Sciatic nerve (tissue), 2 donors: ENCODE data around the gene FYN. TPM values are rescaled to one million over a fixed set of nuclear protein-coding genes. Genes with fewer than 3 reads are reported as not detected.
"Not testable (repeated sequence)": the region's sequence is repeated elsewhere in the genome, so short reads cannot be mapped to it uniquely, and the experiment has no call there.

Source experiments
- ATAC-seq: fragments of 200-7000 bp; cut with Tn5 transposase; one replicate; pipeline ENCODE4 v1.9.1; 2020; ENCODE audit warnings: mild to moderate bottlenecking, moderate library complexity
- DNase-seq: peaks from one replicate; pipeline ENCODE4 v3.0.0-alpha.2; 2020; ENCODE audit warnings: low spot score
- intact Hi-C: fragments of 100-400 bp; cut with DNase I; formaldehyde crosslinking; loops from one replicate; pipeline ENCODE4 v1.14.2; 2022
- total RNA-seq: library from RNA; stranded (reverse); fragmentation: NEBNext Ultra II Directional; extraction: Animal tissue kit (Norgen Biotek cat#: 25700); gene quantifications from one replicate; pipeline ENCODE4 v1.2.1, GENCODE V29; 2021
- donor health status: DM: no; HTN: no; CAD: no.
- donor health status: DM: no; HTN: no; CAD: no.

FYN gene
- total RNA-seq, 1 donor from 2014 or later: 173 TPM

- DNase-seq (no peak), ATAC-seq (no peak)
- intact Hi-C loops: no loop called here
Measured at GRCh38 chr6:111800259-111800765, 72.9 kb downstream of the FYN start.

- ATAC-seq (no peak), DNase-seq (no peak)
- intact Hi-C loops: no loop called here
Measured at GRCh38 chr6:111799576-111800258, 73.5 kb downstream of the FYN start.

DNA sequence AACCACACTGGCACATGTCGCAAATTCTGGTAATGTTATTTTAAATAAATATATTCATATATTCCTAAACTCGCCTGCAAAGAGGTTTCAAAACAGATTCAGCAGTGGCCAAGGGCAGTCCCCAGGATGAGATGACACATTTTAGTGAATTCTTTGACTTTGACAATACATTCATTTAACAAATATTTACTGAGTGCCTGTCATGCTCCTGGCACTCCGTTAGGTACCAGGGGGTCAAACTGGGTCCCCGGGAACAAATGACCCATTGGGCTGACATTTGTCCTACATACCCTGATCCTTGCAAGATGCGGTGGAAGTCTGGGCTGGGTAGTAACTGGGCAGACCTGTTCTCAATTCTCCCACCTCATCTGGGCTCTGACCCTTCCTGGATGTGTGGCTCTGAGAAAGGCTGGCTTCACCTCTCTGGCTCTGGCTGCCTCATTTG is 74.9 kb downstream of the FYN start:
- intact Hi-C loops: no loop called here
- ATAC-seq (no peak), DNase-seq (no peak)

DNA sequence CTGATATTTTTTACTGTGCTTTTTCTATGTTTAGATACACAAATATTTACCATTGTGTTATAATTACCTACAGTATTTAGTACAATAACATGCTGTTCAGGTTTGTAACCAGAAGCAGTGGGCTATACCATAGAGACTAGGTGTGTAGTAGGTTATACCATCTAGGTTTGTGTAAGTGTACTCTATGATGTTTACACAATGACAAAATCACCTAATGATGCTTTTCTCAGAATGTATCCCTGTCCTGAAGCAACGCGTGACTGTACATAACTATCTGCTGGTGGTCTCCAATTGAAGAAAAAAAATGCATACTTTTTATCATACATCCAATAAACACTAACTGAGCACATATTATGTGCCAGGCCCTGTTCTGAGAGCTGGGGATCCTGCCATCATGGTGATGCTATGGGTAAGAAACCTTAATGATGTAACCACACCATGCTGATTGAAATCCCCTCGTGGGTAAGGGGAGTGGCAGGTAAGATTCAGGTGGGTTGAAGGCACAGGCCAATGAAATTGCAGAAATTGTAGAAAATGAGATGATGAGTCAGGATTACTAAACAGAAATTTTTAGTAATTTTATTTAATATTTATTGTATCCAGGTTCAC is 76.8 kb downstream of the FYN start:
- no peak for DNase-seq
- intact Hi-C loops: no loop called here
- no peak for ATAC-seq

DNA sequence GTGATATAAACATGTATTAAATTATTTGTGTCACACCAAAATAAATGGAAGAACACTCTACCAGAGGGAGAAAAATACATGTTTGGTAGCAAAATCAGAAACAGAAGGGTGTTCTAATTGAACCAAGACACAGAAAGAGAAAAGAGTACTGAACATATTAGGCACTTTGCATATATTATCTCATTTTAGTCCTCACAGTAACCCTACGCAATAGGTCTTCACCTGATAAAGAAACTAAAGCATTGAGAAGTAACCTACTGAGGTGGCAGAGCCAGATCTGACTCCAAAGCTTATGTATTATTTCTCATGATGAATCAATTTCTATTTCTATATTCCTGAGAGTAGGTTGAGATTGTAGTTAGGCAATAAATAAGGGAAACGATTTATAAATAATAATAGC is 77.7 kb downstream of the FYN start:
- no peak for DNase-seq
- no peak for ATAC-seq
- intact Hi-C loops: no loop called here

DNA sequence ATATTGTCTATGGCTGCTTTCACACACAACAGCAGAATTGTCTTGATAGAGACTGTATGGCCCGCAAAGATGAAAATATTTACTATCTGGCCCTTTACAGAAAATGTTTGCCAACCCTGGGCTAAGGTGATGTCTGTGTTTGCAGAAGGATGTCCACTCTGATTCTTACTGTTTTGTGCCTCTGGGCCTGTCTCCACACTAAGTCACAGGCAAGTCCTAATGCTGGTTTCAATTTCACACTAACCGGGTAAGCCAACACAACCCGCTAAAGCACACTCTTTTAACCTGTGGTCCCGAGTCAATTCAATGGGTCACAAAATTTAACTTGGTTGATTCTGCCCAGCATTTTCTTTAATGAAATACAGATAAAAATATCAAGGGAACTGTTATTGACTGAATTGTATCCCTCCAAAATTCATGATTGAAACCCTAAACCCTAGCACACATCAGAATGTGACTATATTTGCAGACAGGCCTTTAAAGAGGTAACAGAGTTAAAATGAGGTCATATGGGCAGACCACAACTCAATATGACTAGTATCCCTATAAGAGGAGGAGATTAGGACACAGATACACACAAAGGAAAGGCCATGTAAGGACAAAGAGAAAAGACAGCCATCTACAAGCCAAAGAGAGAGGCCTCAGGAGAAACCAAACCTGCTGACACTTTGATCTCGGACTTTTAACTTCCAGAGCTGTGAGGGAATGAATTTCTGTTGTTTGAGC is 78.4 kb downstream of the FYN start:
- no peak for DNase-seq
- ATAC-seq: no peak

GRCh38 chr6:111794300-111794699 is 79.0 kb downstream of the FYN start:
- no peak for ATAC-seq
- intact Hi-C loops: no loop called here
- DNase-seq: no peak

More for the DNA sequence above, 78.4 kb downstream of the FYN start:
- intact Hi-C loops: no loop called here

- ATAC-seq (no peak), DNase-seq (no peak)
- intact Hi-C loops: no loop called here
Measured at GRCh38 chr6:111793711-111794111, 79.5 kb downstream of the FYN start.

- DNase-seq: no peak
- no peak for ATAC-seq
- intact Hi-C loops: no loop called here
Measured at GRCh38 chr6:111792914-111793700, 80.1 kb downstream of the FYN start.

DNA sequence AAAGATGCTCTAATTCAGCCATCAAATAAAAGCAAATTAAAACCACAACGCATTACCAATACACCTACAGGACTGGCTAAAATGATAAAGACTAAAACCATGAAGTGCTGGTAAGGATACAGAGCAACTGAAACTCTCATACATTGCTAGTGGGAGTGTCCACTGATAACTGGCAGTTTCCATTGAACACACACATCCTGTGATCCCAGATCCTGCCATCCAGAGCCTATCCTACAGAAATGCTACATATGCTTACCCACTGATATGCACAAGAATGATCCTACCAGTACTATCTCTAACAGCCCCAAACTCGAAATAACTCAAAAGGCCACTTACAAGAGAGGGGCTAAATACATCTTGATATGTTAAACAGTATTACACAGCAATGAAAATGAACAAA is 81.0 kb downstream of the FYN start:
- intact Hi-C loops: no loop called here
- ATAC-seq: no peak

GRCh38 chr6:111791415-111791814 is 81.8 kb downstream of the FYN start:
- ATAC-seq: no peak

More for the DNA sequence above, 81.0 kb downstream of the FYN start:
- no peak for DNase-seq

DNA sequence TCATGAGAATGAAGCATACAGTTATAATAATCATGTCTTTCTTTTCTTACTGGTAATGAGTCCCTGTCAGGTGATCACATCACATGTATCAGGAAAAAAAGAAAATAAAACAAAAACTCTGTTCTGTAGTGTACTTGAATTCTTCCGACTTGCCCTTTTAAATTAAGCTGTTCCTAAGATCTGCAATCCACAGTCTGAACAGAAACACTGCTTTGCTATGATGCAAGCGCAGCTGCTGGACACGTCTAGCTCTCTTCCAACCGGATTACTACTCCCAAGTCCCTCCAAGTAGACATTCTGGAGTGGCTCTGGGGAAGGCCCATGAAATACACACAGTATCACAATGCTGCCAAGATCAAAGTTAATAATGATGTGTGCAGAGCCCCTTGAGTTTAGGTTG is 83.7 kb downstream of the FYN start:
- DNase-seq (no peak), ATAC-seq (peak; percentile 95)
- intact Hi-C loops: no loop called here

More at GRCh38 chr6:111791415-111791814, 81.8 kb downstream of the FYN start:
- no peak for DNase-seq
- intact Hi-C loops: no loop called here

DNA sequence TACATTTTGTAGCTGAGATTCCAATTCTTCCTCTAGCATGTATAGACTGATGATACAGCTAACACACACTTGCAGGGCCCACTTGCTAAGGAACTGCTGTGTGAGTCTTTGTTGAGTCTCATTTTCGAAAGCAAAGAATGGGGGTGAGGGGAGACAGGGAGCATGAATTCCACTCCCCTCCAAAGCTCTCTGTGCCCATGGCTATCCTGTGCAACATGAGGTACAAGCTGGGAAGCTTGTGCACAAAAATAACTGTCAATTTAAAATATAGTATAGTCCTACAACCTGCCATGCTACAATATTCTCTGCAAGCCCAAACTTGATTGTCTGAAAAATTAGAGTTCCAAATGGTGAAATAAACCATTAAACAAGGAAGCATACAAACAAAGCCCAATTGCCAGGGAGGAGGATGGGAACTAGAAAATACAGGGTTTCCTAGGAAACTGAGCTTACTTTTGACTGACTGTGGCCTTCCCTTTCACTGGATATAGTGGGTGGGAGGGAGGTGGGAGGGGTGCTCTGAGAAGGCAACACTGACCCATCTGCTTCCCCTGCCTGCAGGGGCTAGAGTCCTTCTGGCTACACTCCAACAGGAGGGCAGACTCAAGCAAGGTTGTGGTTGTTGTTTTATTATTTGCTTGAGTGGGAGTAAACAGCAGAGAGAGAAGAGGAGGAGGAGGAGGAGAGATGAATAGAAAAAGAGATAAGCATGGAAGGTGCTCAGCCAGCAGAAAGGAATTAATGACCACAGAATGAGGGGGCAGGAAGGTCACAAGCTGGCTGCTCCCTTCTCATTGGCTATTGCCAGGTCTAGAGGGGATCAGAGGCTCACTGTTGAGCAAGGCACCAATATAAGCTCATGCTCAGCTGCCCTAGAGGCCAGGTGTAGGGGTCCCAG is 84.6 kb downstream of the FYN start:
- ATAC-seq (peak; percentile 16), DNase-seq (no peak)
- intact Hi-C loops: no loop called here

DNA sequence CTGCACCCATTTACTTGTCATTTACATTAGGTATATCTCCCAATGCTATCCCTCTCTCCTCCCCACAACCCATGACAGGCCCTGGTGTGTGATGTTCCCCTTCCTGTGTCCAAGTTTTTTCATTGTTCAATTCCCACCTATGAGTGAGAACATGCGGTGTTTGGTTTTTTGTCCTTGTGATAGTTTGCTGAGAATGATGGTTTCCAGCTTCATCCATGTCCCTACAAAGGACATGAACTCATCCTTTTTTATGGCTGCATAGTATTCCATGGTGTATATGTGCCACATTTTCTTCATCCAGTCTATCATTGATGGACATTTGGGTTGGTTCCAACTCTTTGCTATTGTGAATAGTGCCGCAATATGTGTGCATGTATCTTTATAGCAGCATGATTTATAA is 87.1 kb downstream of the FYN start:
- intact Hi-C loops, ATAC-seq, DNase-seq: not testable (repeated sequence)

GRCh38 chr6:111784433-111784832 is 88.8 kb downstream of the FYN start:
- intact Hi-C loops: no loop called here
- no peak for ATAC-seq
- no peak for DNase-seq

- intact Hi-C loops: no loop called here
- DNase-seq: no peak
- no peak for ATAC-seq
Measured at GRCh38 chr6:111782887-111783466, 90.3 kb downstream of the FYN start.

- intact Hi-C loops: no loop called here
- DNase-seq (no peak), ATAC-seq (no peak)
Measured at GRCh38 chr6:111782192-111782809, 91.0 kb downstream of the FYN start.
